Activated CD8-positive, alpha-beta T cell treated with anti-CD3 and anti-CD28 coated beads for 36 hours (primary cell): ENCODE measurements around the gene ERGIC1. TPM values are rescaled to one million over a fixed set of nuclear protein-coding genes. Genes with fewer than 3 reads are reported as not detected.

Source experiments
- ATAC-seq: fragments of 200-7000 bp; cut with Tn5 transposase; one replicate; pipeline ENCODE4 v1.10.0; 2021; ENCODE audit warnings: mild to moderate bottlenecking, moderate library complexity
- CTCF ChIA-PET: fragments of 350-600 bp; sonication (Branson Sonifier 250); formaldehyde crosslinking; loops from one replicate; lab custom pipeline; 2021; ENCODE audit warnings: antibody characterized with exemption; lab: Charles Lee
- POLR2A ChIA-PET: fragments of 350-600 bp; sonication (Branson Sonifier 250); formaldehyde crosslinking; loops from one replicate; lab custom pipeline; 2021; ENCODE audit warnings: antibody characterized with exemption; lab: Charles Lee
- DNase-seq: peaks from one replicate; pipeline ENCODE4 v3.0.0-alpha.2; 2020
- H3K27ac Mint-ChIP-seq: one replicate; pipeline ENCODE4 v1.8.0; 2021; ENCODE audit warnings: mild to moderate bottlenecking, mixed read lengths
- H3K27me3 Mint-ChIP-seq: one replicate; pipeline ENCODE4 v1.8.0; 2021; ENCODE audit warnings: mixed read lengths
- H3K36me3 Mint-ChIP-seq: one replicate; pipeline ENCODE4 v1.8.0; 2021; ENCODE audit warnings: low read depth, mixed read lengths
- H3K4me1 Mint-ChIP-seq: one replicate; pipeline ENCODE4 v1.8.0; 2021; ENCODE audit warnings: low read depth, mixed read lengths
- H3K4me3 Mint-ChIP-seq: one replicate; pipeline ENCODE4 v1.8.0; 2021; ENCODE audit warnings: mild to moderate bottlenecking, moderate library complexity, mixed read lengths
- H3K9me3 Mint-ChIP-seq: one replicate; pipeline ENCODE4 v1.8.0; 2021; ENCODE audit warnings: mixed read lengths
- intact Hi-C: fragments of 100-400 bp; cut with micrococcal nuclease; formaldehyde crosslinking; loops from one replicate; pipeline ENCODE4 v1.10.0; 2022
- total RNA-seq, 2 experiments: library from RNA; stranded (reverse); gene quantifications; one replicate each; pipeline ENCODE4 v1.2.3, GENCODE V29; 2021
- TF ChIP-seq, protein P1 (sequence below): fragments of 200-600 bp; IDR thresholded peaks from one replicate; pipeline ENCODE4 v1.8.0; 2022; ENCODE audit warnings: antibody characterized with exemption, mild to moderate bottlenecking

The ERGIC1 gene
- total RNA-seq, 2 experiments from 2014 or later, result 56.1 to 57.0 TPM

DNA sequence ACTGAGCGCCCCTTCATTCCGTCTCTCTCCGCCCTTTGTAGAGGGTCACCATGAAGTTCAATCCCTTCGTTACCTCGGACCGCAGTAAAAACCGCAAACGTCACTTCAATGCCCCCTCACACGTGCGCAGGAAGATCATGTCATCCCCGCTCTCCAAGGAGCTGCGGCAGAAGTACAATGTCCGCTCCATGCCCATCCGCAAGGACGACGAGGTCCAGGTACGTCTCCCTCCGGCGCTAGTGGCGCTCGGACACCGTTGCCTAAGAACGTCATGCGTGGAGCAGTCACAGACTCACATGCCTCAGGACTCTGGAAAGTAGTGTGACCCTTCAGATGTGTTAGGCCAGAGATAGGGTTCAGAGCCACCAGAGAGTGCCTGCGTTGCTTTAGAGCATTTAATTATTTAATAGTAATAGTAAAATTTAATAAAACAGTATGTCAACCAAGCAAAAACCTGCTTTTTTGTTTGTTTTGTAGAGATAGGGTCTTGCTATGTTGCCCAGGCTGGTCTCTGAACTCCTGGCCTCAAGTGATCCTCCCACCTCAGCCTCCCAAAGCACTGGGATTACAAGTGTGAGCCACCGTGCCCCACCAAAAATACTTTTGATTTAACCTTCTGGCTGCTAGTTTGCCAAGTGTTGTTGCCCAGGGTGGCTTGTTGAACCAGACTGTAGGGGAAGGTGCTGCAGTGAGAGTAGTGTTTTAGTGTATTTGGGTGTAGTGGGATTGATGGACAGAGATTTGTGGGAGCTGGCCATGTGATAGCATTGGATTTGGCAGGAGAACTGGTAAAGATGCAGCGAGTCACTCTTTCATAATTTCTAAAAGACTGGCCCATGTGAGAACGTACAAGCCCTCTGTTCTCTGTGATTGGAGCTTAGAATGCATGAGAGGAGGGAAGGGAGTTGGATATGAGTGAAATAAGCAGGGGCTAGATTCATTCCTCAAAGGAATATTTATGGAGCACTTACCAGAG is 126.1 kb downstream of the ERGIC1 start:
- ChIA-PET POLR2A (interaction anchor here (0.6 to 2.7 kb wide), 5 partner anchors 9 to 245 kb away, joined by 3 to 14 read pairs (median 5); partner anchors contain the start of genes ATP6V0E1 and DUSP1), CTCF (interaction anchor here (0.7 to 2.7 kb wide), 19 partner anchors 7 to 263 kb away, joined by 3 to 16 read pairs (median 4); partner anchors contain the start of gene ATP6V0E1)
- Mint-ChIP-seq H3K36me3 (peaks cover 23% of the 10 kb centered on the region), H3K27me3 (no peaks in the 10 kb centered on the region), H3K4me1 (peaks cover 31% of the 10 kb centered on the region), H3K27ac (peak overlapping the region; percentile 96), H3K9me3 (no peaks in the 10 kb centered on the region), H3K4me3 (peak overlapping the region; percentile 100)
- no peak for ATAC-seq
- TF ChIP-seq, protein P1, sequence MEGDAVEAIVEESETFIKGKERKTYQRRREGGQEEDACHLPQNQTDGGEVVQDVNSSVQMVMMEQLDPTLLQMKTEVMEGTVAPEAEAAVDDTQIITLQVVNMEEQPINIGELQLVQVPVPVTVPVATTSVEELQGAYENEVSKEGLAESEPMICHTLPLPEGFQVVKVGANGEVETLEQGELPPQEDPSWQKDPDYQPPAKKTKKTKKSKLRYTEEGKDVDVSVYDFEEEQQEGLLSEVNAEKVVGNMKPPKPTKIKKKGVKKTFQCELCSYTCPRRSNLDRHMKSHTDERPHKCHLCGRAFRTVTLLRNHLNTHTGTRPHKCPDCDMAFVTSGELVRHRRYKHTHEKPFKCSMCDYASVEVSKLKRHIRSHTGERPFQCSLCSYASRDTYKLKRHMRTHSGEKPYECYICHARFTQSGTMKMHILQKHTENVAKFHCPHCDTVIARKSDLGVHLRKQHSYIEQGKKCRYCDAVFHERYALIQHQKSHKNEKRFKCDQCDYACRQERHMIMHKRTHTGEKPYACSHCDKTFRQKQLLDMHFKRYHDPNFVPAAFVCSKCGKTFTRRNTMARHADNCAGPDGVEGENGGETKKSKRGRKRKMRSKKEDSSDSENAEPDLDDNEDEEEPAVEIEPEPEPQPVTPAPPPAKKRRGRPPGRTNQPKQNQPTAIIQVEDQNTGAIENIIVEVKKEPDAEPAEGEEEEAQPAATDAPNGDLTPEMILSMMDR, result no peak
- DNase-seq, result peak; percentile 27
- intact Hi-C loops, result no loop called here

DNA sequence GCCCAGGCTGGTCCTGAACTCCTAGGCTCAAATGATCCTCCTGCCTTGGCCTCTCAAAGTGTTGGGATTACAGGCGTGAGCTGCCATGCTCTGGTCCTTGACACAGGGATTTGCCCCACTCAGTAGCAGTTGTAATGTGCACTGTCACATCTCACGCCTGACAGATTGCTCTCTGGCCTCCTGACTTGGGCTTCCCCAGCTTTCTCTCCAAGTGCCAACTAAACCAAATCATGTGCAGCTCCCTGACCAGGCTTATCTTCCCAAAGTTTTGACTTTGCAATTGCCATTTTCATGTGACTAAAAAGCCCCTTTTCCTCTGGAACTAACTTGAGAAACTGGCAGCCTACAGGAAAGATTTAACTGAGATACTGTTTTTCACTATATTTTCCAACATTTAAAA is 135.9 kb downstream of the ERGIC1 start:
- Mint-ChIP-seq H3K9me3 (no peaks in the 10 kb centered on the region), H3K4me1 (no peaks in the 10 kb centered on the region), H3K36me3 (peaks cover 23% of the 10 kb centered on the region), H3K4me3 (no peak overlapping the region), H3K27ac (no peak overlapping the region), H3K27me3 (no peaks in the 10 kb centered on the region)
- intact Hi-C loops, result loop anchor here (10.0 kb wide), 1 partner anchor 315 kb away; no protein-coding TSS in a partner anchor
- DNase-seq (no peak), ATAC-seq (no peak)
- TF ChIP-seq, protein P1, result no peak
- ChIA-PET CTCF (interaction anchor here (2.1 kb wide), 1 partner anchor 10 kb away, joined by 7 read pairs; the partner anchor contains the start of gene RPL26L1), POLR2A (no interaction called here)

DNA sequence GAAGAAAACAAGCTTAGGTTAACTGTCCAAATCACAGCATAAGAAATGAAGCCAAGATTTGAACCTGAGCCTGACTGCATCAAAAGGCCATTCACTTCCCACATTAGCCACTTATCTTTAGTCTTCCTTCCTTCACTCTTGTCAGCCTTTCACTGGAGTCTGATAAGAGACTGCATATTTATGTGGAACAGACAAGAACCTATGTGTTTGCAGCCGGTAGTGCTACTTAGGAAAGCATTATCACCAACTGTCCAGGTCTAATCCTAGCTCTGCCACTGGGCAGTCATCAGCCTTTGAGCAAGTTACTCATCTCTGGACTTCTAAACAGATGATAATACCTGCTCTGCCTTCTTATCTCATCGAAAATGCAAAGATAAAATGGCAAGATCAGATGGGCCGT is 137.4 kb downstream of the ERGIC1 start:
- H3K4me1 Mint-ChIP-seq, result no peaks in the 10 kb centered on the region
- POLR2A ChIA-PET, result interaction anchor here (1.2 kb wide), 1 partner anchor 10 kb away, joined by 3 read pairs; no protein-coding TSS in a partner anchor
- intact Hi-C loops, result loop anchor here (10.0 kb wide), 1 partner anchor 313 kb away; no protein-coding TSS in a partner anchor
- CTCF ChIA-PET, result interaction anchor here (0.9 to 1.4 kb wide), 3 partner anchors 39 to 257 kb away, joined by 3 to 4 read pairs (median 3); partner anchors contain the start of gene DUSP1
- peaks cover 15% of the 10 kb centered on the region for H3K36me3 Mint-ChIP-seq
- ATAC-seq, result no peak
- DNase-seq, result no peak
- TF ChIP-seq, protein P1, result no peak
- H3K9me3 Mint-ChIP-seq, result no peaks in the 10 kb centered on the region
- H3K27me3 Mint-ChIP-seq, result no peaks in the 10 kb centered on the region
- no peak overlapping the region for H3K4me3 Mint-ChIP-seq
- H3K27ac Mint-ChIP-seq, result no peak overlapping the region

DNA sequence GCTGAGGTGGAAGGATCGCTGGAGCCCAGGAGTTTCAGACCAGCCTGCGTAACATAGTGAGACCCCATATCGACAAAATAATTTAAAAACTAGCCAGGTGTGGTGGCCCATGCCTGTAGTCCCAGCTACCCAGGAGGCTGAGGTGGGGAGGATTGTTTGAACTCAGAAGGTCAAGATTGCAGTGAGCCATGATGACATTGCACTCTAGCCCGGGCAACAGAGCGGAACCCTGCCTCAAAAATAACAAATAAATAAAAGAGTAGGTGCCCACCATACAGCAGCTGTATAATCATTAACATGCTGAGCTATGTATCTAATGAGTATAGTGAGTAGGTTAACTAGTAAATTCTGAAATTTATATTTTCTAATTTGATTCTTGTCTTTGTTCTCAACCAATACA is 138.5 kb downstream of the ERGIC1 start:
- H3K4me1 Mint-ChIP-seq, result no peaks in the 10 kb centered on the region
- no peaks in the 10 kb centered on the region for H3K27me3 Mint-ChIP-seq
- no peak overlapping the region for H3K4me3 Mint-ChIP-seq
- TF ChIP-seq, protein P1, result no peak
- DNase-seq, result no peak
- no peak for ATAC-seq
- intact Hi-C loops, result loop anchor here (10.0 kb wide), 1 partner anchor 312 kb away; no protein-coding TSS in a partner anchor
- no peak overlapping the region for H3K27ac Mint-ChIP-seq
- H3K36me3 Mint-ChIP-seq, result peaks cover 15% of the 10 kb centered on the region
- H3K9me3 Mint-ChIP-seq, result no peaks in the 10 kb centered on the region
- ChIA-PET CTCF (interaction anchor here (0.8 to 1.7 kb wide), 5 partner anchors 11 to 276 kb away, joined by 3 to 4 read pairs (median 3); partner anchors contain the start of gene ATP6V0E1), POLR2A (interaction anchor here (1.2 to 1.6 kb wide), 3 partner anchors 9 to 14 kb away, joined by 5 to 6 read pairs (median 6); partner anchors contain the start of gene ATP6V0E1)
